Ishikawa (cell line): ENCODE data around the gene AP3D1.

Experiments used
- CEBPB ChIP-seq: IDR thresholded peaks from 2 replicates; pipeline ENCODE4 v1.6.1; 2012
- EGR1 ChIP-seq: IDR thresholded peaks from 2 replicates; pipeline ENCODE4 v1.6.1; 2012
- EP300 ChIP-seq: IDR thresholded peaks from 2 replicates; pipeline ENCODE4 v1.6.1; 2012; ENCODE audit warnings: borderline replicate concordance
- FOXM1 ChIP-seq: IDR thresholded peaks from 2 replicates; pipeline ENCODE4 v1.6.1; 2012; ENCODE audit warnings: low read depth, borderline replicate concordance
- NFIC ChIP-seq: IDR thresholded peaks from 2 replicates; pipeline ENCODE4 v1.6.1; 2012
- RAD21 ChIP-seq: IDR thresholded peaks from 2 replicates; pipeline ENCODE4 v1.6.1; 2012; ENCODE audit warnings: low read depth
- REST ChIP-seq: IDR thresholded peaks from 2 replicates; pipeline ENCODE4 v1.6.1; 2012; ENCODE audit warnings: low read depth, mild to moderate bottlenecking
- TAF1 ChIP-seq: IDR thresholded peaks from 2 replicates; pipeline ENCODE4 v1.6.1; 2012; ENCODE audit warnings: low read depth, mild to moderate bottlenecking
- TCF12 ChIP-seq: IDR thresholded peaks from 2 replicates; pipeline ENCODE4 v1.6.1; 2012; ENCODE audit warnings: low read depth
- YY1 ChIP-seq: IDR thresholded peaks from 2 replicates; pipeline ENCODE4 v1.6.1; 2012; ENCODE audit warnings: low read depth
- TF ChIP-seq, protein P1 (sequence below): IDR thresholded peaks from 2 replicates; pipeline ENCODE4 v1.6.1; 2012

- TF ChIP-seq REST (no peak), NFIC (no peak), EP300 (no peak), CEBPB (no peak), YY1 (peak; percentile 48; the same call in 1 of the 2 replicates), TCF12 (no peak), TAF1 (peak; percentile 85; the same call in 1 of the 2 replicates), FOXM1 (no peak), RAD21 (no peak), EGR1 (peak; percentile 44; the same call in 1 of the 2 replicates)
- TF ChIP-seq, protein P1, sequence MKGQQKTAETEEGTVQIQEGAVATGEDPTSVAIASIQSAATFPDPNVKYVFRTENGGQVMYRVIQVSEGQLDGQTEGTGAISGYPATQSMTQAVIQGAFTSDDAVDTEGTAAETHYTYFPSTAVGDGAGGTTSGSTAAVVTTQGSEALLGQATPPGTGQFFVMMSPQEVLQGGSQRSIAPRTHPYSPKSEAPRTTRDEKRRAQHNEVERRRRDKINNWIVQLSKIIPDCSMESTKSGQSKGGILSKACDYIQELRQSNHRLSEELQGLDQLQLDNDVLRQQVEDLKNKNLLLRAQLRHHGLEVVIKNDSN, result no peak
Observed at GRCh38 chr19:2050991-2051772, 100.2 kb downstream of the AP3D1 start, which contains the start of gene MKNK2.
